Esophagus squamous epithelium (tissue), 4 donors: ENCODE measurements around the gene N4BP2.

Experiments
- CTCF ChIP-seq, 6 experiments: fragments of 450-650 bp in 4 of 6; fragments of 200-600 bp in 2 of 6; sonication (generic) in 2 of 6; IDR thresholded peaks; one replicate each; pipeline ENCODE4 v1.5.1; 2016 to 2019; ENCODE audit warnings: antibody characterized with exemption in 6 of 6, mild to moderate bottlenecking in 4 of 6, moderate library complexity in 4 of 6
- POLR2A ChIP-seq, 4 donors: fragments of 450-650 bp; IDR thresholded peaks; one replicate each; pipeline ENCODE4 v1.6.1; 2017; ENCODE audit warnings: antibody characterized with exemption in 4 of 4, mild to moderate bottlenecking in 4 of 4, moderate library complexity in 3 of 4

DNA sequence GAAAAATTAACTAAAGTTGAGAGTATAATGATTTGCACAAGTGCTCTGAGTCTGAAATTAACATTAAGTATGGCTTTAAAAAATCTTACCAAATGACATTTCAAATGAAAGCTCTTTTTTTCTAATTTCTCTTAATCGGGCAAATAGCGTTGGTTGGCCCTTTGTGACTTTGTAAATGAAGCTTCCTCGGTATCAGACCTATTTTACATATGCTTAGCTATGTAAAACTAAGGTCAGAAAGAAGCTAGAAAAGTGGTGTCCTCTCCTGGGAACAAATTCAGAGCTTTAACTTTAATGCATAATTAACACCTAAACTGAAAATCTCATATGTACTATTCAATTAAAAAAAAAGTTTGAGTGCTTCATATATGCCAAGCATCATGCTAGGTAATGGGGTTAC is 62.7 kb downstream of the N4BP2 start:
- TF ChIP-seq CTCF (IDR thresholded peaks at IDR 0.05) (no peak), POLR2A (IDR thresholded peaks at IDR 0.05) (no peak)
